IMR-90 (cell line): Measurements from ENCODE around the gene MGAT5B.

Experiments
- CEBPB ChIP-seq: IDR thresholded peaks from 2 replicates; pipeline ENCODE4 v1.6.1; 2012; ENCODE audit warnings: low read depth, low read length, improper control_type of control experiment
- CHD1 ChIP-seq: IDR thresholded peaks from 2 replicates; pipeline ENCODE4 v1.6.1; 2012; ENCODE audit warnings: low read depth, low read length, improper control_type of control experiment
- CTCF ChIP-seq: conservative IDR thresholded peaks from 2 replicates; pipeline ENCODE4 v1.5.1; 2012; ENCODE audit warnings: mild to moderate bottlenecking, low read depth, low read length, improper control_type of control experiment
- ELK1 ChIP-seq: fragments of 150-350 bp; IDR thresholded peaks from 2 replicates; pipeline ENCODE4 v1.6.1; 2016; ENCODE audit warnings: low read depth, mild to moderate bottlenecking, low read length, moderate library complexity, borderline replicate concordance
- MAFK ChIP-seq: IDR thresholded peaks from 2 replicates; pipeline ENCODE4 v1.6.1; 2012; ENCODE audit warnings: low read depth, low read length, improper control_type of control experiment
- MAZ ChIP-seq: IDR thresholded peaks from 2 replicates; pipeline ENCODE4 v1.6.1; 2012; ENCODE audit warnings: low read depth, mild to moderate bottlenecking, low read length, improper control_type of control experiment, moderate library complexity, borderline replicate concordance
- MXI1 ChIP-seq: IDR thresholded peaks from 2 replicates; pipeline ENCODE4 v1.6.1; 2012; ENCODE audit warnings: low read depth, mild to moderate bottlenecking, low read length, moderate library complexity, borderline replicate concordance
- POLR2A ChIP-seq: IDR thresholded peaks from 2 replicates; pipeline ENCODE4 v1.6.1; 2012; ENCODE audit warnings: mild to moderate bottlenecking, low read depth, low read length
- RAD21 ChIP-seq: IDR thresholded peaks from 2 replicates; pipeline ENCODE4 v1.6.1; 2012; ENCODE audit warnings: low read length, improper control_type of control experiment
- RCOR1 ChIP-seq: IDR thresholded peaks from 2 replicates; pipeline ENCODE4 v1.6.1; 2012; ENCODE audit warnings: mild to moderate bottlenecking, low read length, improper control_type of control experiment; ENCODE audit not compliant: insufficient replicate concordance
- RFX5 ChIP-seq: IDR thresholded peaks from 2 replicates; pipeline ENCODE4 v1.8.0; 2012; ENCODE audit warnings: low read depth, mild to moderate bottlenecking, low read length, moderate library complexity
- SMC3 ChIP-seq: fragments of 150-350 bp; IDR thresholded peaks from 2 replicates; pipeline ENCODE4 v1.6.1; 2016; ENCODE audit warnings: low read depth, mild to moderate bottlenecking, antibody characterized with exemption, low read length, moderate library complexity
- USF2 ChIP-seq: fragments of 150-350 bp; IDR thresholded peaks from 2 replicates; pipeline ENCODE4 v1.6.1; 2017; ENCODE audit warnings: mild to moderate bottlenecking, antibody characterized with exemption, low read length, low read depth

GRCh38 chr17:76932402-76933333, 64.5 kb downstream of the MGAT5B start:
- TF ChIP-seq MAFK = no peak
- no peak for TF ChIP-seq CTCF
- TF ChIP-seq RFX5 = no peak
- no peak for TF ChIP-seq ELK1
- no peak for TF ChIP-seq MAZ
- TF ChIP-seq POLR2A = no peak
- TF ChIP-seq USF2 = no peak
- TF ChIP-seq CHD1 = no peak
- no peak for TF ChIP-seq RAD21
- TF ChIP-seq SMC3 = no peak
- no peak for TF ChIP-seq CEBPB
- TF ChIP-seq RCOR1 = no peak
- no peak for TF ChIP-seq MXI1
